Measurements from ENCODE around the gene TRAF3.

The TRAF3 gene

GRCh38 chr14:102931580-102932285, 154.5 kb downstream of the TRAF3 start:
- Histone ChIP-seq H3K27ac (replicated peaks) (no peak overlapping the region), H3K27me3 (ENCODE audit: insufficient read depth, poor library complexity, severe bottlenecking) (peaks cover 24% of the 10 kb centered on the region), H3K4me3 (replicated peaks; ENCODE audit: insufficient read depth, low read length) (no peak overlapping the region)
- no peak for DNase-seq (ENCODE audit: low read depth in 1 of 2, low spot score in 1 of 2)
- TF ChIP-seq, protein P1, sequence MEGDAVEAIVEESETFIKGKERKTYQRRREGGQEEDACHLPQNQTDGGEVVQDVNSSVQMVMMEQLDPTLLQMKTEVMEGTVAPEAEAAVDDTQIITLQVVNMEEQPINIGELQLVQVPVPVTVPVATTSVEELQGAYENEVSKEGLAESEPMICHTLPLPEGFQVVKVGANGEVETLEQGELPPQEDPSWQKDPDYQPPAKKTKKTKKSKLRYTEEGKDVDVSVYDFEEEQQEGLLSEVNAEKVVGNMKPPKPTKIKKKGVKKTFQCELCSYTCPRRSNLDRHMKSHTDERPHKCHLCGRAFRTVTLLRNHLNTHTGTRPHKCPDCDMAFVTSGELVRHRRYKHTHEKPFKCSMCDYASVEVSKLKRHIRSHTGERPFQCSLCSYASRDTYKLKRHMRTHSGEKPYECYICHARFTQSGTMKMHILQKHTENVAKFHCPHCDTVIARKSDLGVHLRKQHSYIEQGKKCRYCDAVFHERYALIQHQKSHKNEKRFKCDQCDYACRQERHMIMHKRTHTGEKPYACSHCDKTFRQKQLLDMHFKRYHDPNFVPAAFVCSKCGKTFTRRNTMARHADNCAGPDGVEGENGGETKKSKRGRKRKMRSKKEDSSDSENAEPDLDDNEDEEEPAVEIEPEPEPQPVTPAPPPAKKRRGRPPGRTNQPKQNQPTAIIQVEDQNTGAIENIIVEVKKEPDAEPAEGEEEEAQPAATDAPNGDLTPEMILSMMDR (IDR thresholded peaks at IDR 0.05; ENCODE audit: insufficient read depth, low read length), result no peak
- TF ChIP-seq SPI1 (IDR thresholded peaks at IDR 0.05; ENCODE audit: borderline replicate concordance, low read depth), result no peak
- no peak for TF ChIP-seq GABPA (IDR thresholded peaks at IDR 0.05; ENCODE audit: low read depth)
- TF ChIP-seq POLR2AphosphoS5 (IDR thresholded peaks at IDR 0.05; ENCODE audit: low read depth), result no peak
- TF ChIP-seq, protein P2, sequence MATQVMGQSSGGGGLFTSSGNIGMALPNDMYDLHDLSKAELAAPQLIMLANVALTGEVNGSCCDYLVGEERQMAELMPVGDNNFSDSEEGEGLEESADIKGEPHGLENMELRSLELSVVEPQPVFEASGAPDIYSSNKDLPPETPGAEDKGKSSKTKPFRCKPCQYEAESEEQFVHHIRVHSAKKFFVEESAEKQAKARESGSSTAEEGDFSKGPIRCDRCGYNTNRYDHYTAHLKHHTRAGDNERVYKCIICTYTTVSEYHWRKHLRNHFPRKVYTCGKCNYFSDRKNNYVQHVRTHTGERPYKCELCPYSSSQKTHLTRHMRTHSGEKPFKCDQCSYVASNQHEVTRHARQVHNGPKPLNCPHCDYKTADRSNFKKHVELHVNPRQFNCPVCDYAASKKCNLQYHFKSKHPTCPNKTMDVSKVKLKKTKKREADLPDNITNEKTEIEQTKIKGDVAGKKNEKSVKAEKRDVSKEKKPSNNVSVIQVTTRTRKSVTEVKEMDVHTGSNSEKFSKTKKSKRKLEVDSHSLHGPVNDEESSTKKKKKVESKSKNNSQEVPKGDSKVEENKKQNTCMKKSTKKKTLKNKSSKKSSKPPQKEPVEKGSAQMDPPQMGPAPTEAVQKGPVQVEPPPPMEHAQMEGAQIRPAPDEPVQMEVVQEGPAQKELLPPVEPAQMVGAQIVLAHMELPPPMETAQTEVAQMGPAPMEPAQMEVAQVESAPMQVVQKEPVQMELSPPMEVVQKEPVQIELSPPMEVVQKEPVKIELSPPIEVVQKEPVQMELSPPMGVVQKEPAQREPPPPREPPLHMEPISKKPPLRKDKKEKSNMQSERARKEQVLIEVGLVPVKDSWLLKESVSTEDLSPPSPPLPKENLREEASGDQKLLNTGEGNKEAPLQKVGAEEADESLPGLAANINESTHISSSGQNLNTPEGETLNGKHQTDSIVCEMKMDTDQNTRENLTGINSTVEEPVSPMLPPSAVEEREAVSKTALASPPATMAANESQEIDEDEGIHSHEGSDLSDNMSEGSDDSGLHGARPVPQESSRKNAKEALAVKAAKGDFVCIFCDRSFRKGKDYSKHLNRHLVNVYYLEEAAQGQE (IDR thresholded peaks at IDR 0.05; ENCODE audit: insufficient replicate concordance, low read depth), result no peak

GRCh38 chr14:102932484-102933248, 155.4 kb downstream of the TRAF3 start:
- peaks cover 24% of the 10 kb centered on the region for H3K27me3 ChIP-seq (ENCODE audit: insufficient read depth, poor library complexity, severe bottlenecking)
- no peak for DNase-seq (ENCODE audit: low read depth in 1 of 2, low spot score in 1 of 2)
- no peak overlapping the region for H3K4me3 ChIP-seq (replicated peaks; ENCODE audit: insufficient read depth, low read length)
- no peak for TF ChIP-seq POLR2AphosphoS5 (IDR thresholded peaks at IDR 0.05; ENCODE audit: low read depth)
- H3K27ac ChIP-seq (replicated peaks), result no peak overlapping the region

DNA sequence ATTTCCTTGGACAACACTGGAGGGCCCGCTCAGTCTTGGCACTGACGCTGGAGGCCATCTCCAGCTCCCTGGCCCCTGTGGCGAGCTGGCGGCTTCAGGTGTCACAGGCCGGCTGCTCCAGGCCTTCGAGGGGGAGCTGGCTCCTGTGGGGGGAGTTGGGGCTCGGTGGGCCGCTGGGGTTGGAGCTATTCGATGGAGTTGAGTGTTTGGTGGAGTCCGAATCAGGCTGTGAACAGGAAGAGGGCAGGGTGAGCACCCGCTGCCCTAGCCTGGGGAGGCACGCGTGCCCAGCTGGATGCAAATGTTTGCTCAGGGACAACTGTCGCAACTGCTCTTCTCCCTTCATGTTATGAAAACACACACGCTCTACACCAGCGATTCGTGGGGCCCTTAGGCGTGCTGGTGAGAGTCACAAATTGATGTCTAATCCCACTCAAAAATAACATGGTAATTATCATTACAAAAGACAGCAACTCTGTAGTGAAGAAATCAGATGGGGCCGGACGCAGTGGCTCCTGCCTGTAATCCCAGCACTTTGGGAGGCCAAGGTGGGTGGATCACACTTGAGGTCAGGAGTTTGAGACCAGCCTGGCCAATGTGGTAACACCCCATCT, 156.5 kb downstream of the TRAF3 start:
- H3K27ac ChIP-seq (replicated peaks), result no peak overlapping the region

DNA sequence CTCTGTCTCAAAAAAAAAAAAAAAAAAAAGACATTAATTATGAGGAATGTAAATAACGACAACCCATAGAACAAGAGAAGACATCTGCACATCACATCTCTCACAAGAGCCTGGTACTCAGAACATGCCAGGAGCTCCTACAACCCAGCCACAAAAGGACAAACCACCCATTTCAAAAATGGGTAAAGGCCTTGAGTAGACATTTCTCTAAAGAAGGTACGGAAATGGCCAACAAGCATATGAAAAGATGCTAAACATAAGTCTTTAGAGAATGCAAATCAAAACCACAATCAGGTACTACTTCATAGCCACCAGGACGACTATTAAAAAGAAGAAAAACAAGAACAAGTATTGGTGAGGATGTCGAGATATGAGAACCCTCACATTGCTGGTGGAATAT, 158.5 kb downstream of the TRAF3 start:
- no peak for DNase-seq (ENCODE audit: low read depth in 1 of 2, low spot score in 1 of 2)

More for the DNA sequence above, 156.5 kb downstream of the TRAF3 start:
- Histone ChIP-seq H3K27me3 (ENCODE audit: insufficient read depth, poor library complexity, severe bottlenecking) (peaks cover 16% of the 10 kb centered on the region), H3K4me3 (replicated peaks; ENCODE audit: insufficient read depth, low read length) (no peak overlapping the region)
- no peak for DNase-seq (ENCODE audit: low read depth in 1 of 2, low spot score in 1 of 2)
- TF ChIP-seq POLR2AphosphoS5 (IDR thresholded peaks at IDR 0.05; ENCODE audit: low read depth), result no peak

More for the DNA sequence above, 158.5 kb downstream of the TRAF3 start:
- Histone ChIP-seq H3K4me3 (replicated peaks; ENCODE audit: insufficient read depth, low read length) (no peak overlapping the region), H3K27ac (replicated peaks) (no peak overlapping the region), H3K27me3 (ENCODE audit: insufficient read depth, poor library complexity, severe bottlenecking) (peaks cover 3% of the 10 kb centered on the region)
- TF ChIP-seq POLR2AphosphoS5 (IDR thresholded peaks at IDR 0.05; ENCODE audit: low read depth), result no peak
- TF ChIP-seq, protein P1 (IDR thresholded peaks at IDR 0.05; ENCODE audit: insufficient read depth, low read length), result no peak
- no peak for TF ChIP-seq SPI1 (IDR thresholded peaks at IDR 0.05; ENCODE audit: borderline replicate concordance, low read depth)

All from HL-60 (cell line).